ENCODE measurements around the gene NMRK2. TPM values are rescaled to one million over a fixed set of nuclear protein-coding genes. Genes with fewer than 3 reads are reported as not detected.

NMRK2 gene
- total RNA-seq, 1 experiment from 2014 or later: 61.9 TPM

GRCh38 chr19:3897936-3898335, 34.9 kb upstream of the NMRK2 start:
- POLR2A ChIA-PET: interaction anchor here (0.5 to 0.6 kb wide), 2 partner anchors 23 to 42 kb away, joined by 3 to 7 read pairs; no protein-coding TSS in a partner anchor
- no peaks in the 10 kb centered on the region for H3K4me1 Mint-ChIP-seq
- H3K27me3 Mint-ChIP-seq (ENCODE audit: low read depth): no peaks in the 10 kb centered on the region
- CTCF ChIA-PET: interaction anchor here (1.4 kb wide), 1 partner anchor 242 kb away, joined by 3 read pairs; no protein-coding TSS in a partner anchor
- ATAC-seq: no peak
- H3K27ac Mint-ChIP-seq: no peak overlapping the region
- TF ChIP-seq RELA (CRISPR knock-in tag; IDR thresholded peaks at IDR 0.05; ENCODE audit: borderline replicate concordance) (no peak), STAT6 (CRISPR knock-in tag; conservative IDR thresholded peaks at IDR 0.05; ENCODE audit: low read depth) (no peak), PRRX2 (CRISPR knock-in tag; IDR thresholded peaks at IDR 0.05) (no peak), ESRRA (CRISPR knock-in tag; IDR thresholded peaks at IDR 0.05; ENCODE audit: borderline replicate concordance) (no peak), OVOL2 (CRISPR knock-in tag; IDR thresholded peaks at IDR 0.05; ENCODE audit: borderline replicate concordance) (no peak), CREM (CRISPR knock-in tag; IDR thresholded peaks at IDR 0.05) (no peak), SOX15 (CRISPR knock-in tag; IDR thresholded peaks at IDR 0.05) (no peak), GTF2I (CRISPR knock-in tag; conservative IDR thresholded peaks at IDR 0.05) (no peak), GABPB1 (CRISPR knock-in tag; IDR thresholded peaks at IDR 0.05) (no peak)
- TF ChIP-seq, protein P1, sequence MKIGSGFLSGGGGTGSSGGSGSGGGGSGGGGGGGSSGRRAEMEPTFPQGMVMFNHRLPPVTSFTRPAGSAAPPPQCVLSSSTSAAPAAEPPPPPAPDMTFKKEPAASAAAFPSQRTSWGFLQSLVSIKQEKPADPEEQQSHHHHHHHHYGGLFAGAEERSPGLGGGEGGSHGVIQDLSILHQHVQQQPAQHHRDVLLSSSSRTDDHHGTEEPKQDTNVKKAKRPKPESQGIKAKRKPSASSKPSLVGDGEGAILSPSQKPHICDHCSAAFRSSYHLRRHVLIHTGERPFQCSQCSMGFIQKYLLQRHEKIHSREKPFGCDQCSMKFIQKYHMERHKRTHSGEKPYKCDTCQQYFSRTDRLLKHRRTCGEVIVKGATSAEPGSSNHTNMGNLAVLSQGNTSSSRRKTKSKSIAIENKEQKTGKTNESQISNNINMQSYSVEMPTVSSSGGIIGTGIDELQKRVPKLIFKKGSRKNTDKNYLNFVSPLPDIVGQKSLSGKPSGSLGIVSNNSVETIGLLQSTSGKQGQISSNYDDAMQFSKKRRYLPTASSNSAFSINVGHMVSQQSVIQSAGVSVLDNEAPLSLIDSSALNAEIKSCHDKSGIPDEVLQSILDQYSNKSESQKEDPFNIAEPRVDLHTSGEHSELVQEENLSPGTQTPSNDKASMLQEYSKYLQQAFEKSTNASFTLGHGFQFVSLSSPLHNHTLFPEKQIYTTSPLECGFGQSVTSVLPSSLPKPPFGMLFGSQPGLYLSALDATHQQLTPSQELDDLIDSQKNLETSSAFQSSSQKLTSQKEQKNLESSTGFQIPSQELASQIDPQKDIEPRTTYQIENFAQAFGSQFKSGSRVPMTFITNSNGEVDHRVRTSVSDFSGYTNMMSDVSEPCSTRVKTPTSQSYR (CRISPR knock-in tag; IDR thresholded peaks at IDR 0.05): no peak
- TF ChIP-seq, protein P2, sequence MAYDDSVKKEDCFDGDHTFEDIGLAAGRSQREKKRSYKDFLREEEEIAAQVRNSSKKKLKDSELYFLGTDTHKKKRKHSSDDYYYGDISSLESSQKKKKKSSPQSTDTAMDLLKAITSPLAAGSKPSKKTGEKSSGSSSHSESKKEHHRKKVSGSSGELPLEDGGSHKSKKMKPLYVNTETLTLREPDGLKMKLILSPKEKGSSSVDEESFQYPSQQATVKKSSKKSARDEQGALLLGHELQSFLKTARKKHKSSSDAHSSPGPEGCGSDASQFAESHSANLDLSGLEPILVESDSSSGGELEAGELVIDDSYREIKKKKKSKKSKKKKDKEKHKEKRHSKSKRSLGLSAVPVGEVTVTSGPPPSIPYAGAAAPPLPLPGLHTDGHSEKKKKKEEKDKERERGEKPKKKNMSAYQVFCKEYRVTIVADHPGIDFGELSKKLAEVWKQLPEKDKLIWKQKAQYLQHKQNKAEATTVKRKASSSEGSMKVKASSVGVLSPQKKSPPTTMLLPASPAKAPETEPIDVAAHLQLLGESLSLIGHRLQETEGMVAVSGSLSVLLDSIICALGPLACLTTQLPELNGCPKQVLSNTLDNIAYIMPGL (CRISPR knock-in tag; IDR thresholded peaks at IDR 0.05): no peak
- peaks cover 13% of the 10 kb centered on the region for H3K9me3 Mint-ChIP-seq
- DNase-seq (ENCODE audit: low spot score): no peak
- no peak overlapping the region for H3K4me3 Mint-ChIP-seq
- peaks cover 14% of the 10 kb centered on the region for H3K36me3 Mint-ChIP-seq

DNA sequence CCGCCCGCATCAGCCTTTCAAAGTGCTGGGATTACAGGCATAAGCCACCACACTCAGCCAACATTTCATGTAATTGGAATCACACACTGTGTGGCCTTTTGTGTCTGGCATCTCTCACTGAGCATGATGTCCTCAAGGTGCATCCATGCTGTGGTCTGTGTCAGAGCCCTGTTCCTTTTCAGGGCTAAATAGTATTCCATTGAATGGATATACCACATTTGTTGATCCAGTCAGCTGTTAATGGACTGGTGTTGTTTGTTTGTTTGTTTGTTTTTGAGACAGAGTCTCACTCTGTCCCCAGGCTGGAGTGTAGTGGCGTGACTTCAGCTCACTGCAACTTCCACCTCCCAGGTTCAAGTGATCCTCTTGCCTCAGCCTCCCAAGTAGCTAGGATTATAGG, 34.4 kb upstream of the NMRK2 start:
- Mint-ChIP-seq H3K27me3 (ENCODE audit: low read depth) (no peaks in the 10 kb centered on the region), H3K27ac (no peak overlapping the region), H3K4me1 (no peaks in the 10 kb centered on the region), H3K9me3 (peaks cover 13% of the 10 kb centered on the region), H3K36me3 (peaks cover 17% of the 10 kb centered on the region), H3K4me3 (no peak overlapping the region)
- TF ChIP-seq ZBTB21 (CRISPR knock-in tag; IDR thresholded peaks at IDR 0.05; ENCODE audit: borderline replicate concordance) (no peak), EMX1 (CRISPR knock-in tag; IDR thresholded peaks at IDR 0.05) (no peak)
- TF ChIP-seq, protein P3, sequence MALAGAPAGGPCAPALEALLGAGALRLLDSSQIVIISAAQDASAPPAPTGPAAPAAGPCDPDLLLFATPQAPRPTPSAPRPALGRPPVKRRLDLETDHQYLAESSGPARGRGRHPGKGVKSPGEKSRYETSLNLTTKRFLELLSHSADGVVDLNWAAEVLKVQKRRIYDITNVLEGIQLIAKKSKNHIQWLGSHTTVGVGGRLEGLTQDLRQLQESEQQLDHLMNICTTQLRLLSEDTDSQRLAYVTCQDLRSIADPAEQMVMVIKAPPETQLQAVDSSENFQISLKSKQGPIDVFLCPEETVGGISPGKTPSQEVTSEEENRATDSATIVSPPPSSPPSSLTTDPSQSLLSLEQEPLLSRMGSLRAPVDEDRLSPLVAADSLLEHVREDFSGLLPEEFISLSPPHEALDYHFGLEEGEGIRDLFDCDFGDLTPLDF (CRISPR knock-in tag; IDR thresholded peaks at IDR 0.05): no peak
- CTCF ChIA-PET: interaction anchor here (0.7 kb wide), 1 partner anchor 50 kb away, joined by 5 read pairs; no protein-coding TSS in a partner anchor
- ATAC-seq: no peak
- no peak for DNase-seq (ENCODE audit: low spot score)
- POLR2A ChIA-PET: interaction anchor here (0.6 kb wide), 1 partner anchor 42 kb away, joined by 7 read pairs; no protein-coding TSS in a partner anchor
